ENCODE data around the gene MUC5B.
"Not testable (repeated sequence)": the region's sequence is repeated elsewhere in the genome, so short reads cannot be mapped to it uniquely, and the experiment has no call there.

The MUC5B gene

DNA sequence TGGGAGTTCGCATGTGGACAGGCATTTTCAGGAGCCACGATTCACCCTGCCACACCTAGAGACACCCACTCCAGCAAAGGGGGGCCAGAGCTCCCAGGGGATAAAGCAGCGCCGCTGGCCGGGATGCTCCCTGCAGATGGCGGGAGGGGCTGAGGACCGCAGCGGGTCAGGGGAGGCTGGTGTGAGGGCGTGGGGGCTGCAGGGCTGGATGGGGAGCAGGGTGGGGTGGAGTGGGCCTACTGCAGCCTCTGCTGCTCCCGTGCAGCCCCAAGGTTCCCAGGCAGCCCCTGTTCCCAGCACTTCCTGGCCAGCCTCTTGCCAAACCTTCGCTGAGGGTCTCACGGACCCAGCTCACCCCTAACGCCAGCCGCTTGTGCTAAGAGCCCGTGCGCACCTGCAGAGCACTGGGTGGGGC is 13.0 kb downstream of the MUC5B start:
- FAIRE-seq, result no peak
- DNase-seq (ENCODE audit: insufficient read length, low spot score), result no peak
- no peak for TF ChIP-seq TAF1 (IDR thresholded peaks at IDR 0.05; ENCODE audit: low read depth, low read length)

DNA sequence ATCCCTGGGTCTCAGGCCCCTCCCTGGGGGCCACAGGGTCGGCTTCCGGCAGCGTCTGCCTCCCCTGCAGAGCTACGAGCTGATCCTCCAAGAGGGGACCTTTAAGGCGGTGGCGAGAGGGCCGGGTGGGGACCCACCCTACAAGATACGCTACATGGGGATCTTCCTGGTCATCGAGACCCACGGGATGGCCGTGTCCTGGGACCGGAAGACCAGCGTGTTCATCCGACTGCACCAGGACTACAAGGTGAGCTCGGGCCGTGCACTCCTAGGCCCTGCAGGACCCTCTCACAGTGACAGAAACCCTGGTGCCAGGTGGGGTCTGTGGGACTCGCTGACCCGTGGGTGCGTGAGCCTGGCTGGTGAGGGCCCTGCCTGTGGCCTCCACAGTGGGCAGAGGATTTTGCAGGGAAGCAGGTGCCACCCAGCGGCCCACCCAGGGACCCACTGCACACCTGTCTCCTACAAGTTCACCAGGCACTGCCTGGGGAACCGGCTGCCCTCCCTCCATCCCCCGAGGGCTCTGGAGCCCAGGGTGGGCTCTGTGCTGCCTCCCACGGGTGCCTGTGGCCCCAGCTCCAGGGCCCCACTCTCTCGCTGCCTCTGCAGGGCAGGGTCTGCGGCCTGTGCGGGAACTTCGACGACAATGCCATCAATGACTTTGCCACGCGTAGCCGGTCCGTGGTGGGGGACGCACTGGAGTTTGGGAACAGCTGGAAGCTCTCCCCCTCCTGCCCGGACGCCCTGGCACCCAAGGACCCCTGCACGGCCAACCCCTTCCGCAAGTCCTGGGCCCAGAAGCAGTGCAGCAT is 13.7 kb downstream of the MUC5B start:
- no peak for TF ChIP-seq SPI1 (IDR thresholded peaks at IDR 0.05; ENCODE audit: low read depth, low read length)
- no peak for TF ChIP-seq PAX5 (IDR thresholded peaks at IDR 0.05; ENCODE audit: insufficient read depth, low read length, severe bottlenecking)
- no peak for TF ChIP-seq POU2F2 (IDR thresholded peaks at IDR 0.05; ENCODE audit: low read depth, low read length)
- TF ChIP-seq TAF1 (IDR thresholded peaks at IDR 0.05; ENCODE audit: low read depth, low read length), result no peak
- no peak for TF ChIP-seq POLR2AphosphoS5 (IDR thresholded peaks at IDR 0.05; ENCODE audit: low read depth, low read length)
- TF ChIP-seq POLR2A (IDR thresholded peaks at IDR 0.05; ENCODE audit: low read depth, low read length), result no peak
- DNase-seq (ENCODE audit: insufficient read length, low spot score) (no peak), FAIRE-seq (no peak)

DNA sequence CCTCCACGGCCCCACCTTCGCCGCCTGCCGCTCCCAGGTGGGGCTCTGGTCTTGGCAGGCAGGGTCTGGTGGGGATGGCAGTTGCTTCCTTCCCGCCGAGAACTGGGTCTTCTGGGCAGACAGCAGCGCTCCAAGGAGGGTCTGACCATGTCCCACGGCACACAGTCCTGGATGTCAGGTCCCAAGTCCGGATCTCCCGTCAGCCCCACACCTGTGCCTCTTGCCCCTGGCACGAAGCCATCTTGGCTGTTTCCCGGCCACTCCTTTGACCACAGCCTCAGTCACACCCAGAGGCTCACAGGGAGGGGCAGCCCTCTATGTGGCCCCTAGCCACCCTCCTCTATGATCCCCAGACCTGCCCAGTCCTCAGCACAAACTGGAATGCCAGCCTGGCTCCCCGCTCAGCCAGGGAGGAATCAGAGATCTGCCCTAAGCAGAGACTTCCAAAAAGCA is 14.3 kb downstream of the MUC5B start:
- DNase-seq (ENCODE audit: insufficient read length, low spot score), result no peak
- TF ChIP-seq POU2F2 (IDR thresholded peaks at IDR 0.05; ENCODE audit: low read depth, low read length), result no peak
- TF ChIP-seq SPI1 (IDR thresholded peaks at IDR 0.05; ENCODE audit: low read depth, low read length), result no peak
- no peak for TF ChIP-seq POLR2AphosphoS5 (IDR thresholded peaks at IDR 0.05; ENCODE audit: low read depth, low read length)
- no peak for TF ChIP-seq POLR2A (IDR thresholded peaks at IDR 0.05; ENCODE audit: low read depth, low read length)
- TF ChIP-seq PAX5 (IDR thresholded peaks at IDR 0.05; ENCODE audit: insufficient read depth, low read length, severe bottlenecking), result no peak
- TF ChIP-seq TAF1 (IDR thresholded peaks at IDR 0.05; ENCODE audit: low read depth, low read length), result no peak
- FAIRE-seq, result no peak

DNA sequence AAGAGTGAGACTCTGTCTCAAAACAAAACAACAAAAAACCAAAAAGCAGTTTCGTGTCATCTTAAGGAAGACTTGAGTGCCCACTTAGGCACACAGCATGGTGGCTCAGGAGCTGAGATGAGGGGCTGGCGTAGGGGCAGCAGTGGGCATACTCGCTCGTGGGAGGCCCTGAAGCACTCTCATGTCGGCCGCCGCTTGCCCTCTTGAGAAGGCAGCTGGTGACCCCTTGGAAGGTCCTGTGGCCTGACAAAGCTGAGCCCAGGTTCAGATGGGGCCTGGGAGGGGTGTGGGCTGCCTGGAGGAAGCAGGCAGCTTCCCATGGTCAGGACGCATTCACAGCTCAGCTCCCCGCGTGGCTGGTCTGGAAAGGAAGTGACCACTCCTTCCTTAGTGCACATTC is 15.0 kb downstream of the MUC5B start:
- DNase-seq (ENCODE audit: insufficient read length, low spot score), result no peak
- FAIRE-seq, result no peak
- TF ChIP-seq POU2F2 (IDR thresholded peaks at IDR 0.05; ENCODE audit: low read depth, low read length), result no peak
- no peak for TF ChIP-seq PAX5 (IDR thresholded peaks at IDR 0.05; ENCODE audit: insufficient read depth, low read length, severe bottlenecking)
- TF ChIP-seq SPI1 (IDR thresholded peaks at IDR 0.05; ENCODE audit: low read depth, low read length), result no peak
- no peak for TF ChIP-seq POLR2A (IDR thresholded peaks at IDR 0.05; ENCODE audit: low read depth, low read length)
- no peak for TF ChIP-seq TAF1 (IDR thresholded peaks at IDR 0.05; ENCODE audit: low read depth, low read length)

DNA sequence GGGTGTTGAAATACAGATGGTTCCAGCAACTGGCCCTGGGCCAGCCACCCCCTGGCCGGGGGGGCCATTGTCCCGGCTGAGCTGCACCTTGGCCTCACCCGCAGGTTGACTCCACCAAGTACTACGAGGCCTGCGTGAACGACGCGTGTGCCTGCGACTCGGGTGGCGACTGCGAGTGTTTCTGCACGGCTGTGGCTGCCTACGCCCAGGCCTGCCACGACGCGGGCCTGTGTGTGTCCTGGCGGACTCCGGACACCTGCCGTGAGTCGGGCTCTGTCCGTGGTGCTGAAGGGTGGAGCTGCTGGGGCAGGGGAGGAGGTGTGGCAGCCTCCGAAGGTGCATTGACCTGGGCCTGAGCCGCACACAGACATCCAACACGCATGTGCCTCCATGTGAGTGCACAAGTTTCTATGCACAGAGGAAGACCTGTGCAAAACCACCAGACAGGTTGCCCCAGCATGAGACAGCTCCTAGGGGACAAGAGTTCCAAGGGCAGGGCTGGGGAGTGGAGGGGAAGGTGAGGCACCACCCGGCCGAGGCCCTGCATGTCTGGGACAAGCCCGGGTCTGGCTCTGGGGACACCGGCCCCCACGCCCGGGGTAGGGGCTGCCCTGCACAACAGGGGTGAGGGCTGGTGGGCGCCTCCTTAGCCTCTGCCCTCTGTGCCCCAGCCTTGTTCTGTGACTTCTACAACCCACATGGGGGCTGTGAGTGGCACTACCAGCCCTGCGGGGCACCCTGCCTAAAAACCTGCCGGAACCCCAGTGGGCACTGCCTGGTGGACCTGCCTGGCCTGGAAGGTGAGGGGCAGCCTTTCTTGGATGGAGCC is 16.1 kb downstream of the MUC5B start:
- FAIRE-seq, result no peak
- no peak for DNase-seq (ENCODE audit: insufficient read length, low spot score)
- TF ChIP-seq SPI1 (IDR thresholded peaks at IDR 0.05; ENCODE audit: low read depth, low read length) (no peak), TAF1 (IDR thresholded peaks at IDR 0.05; ENCODE audit: low read depth, low read length) (no peak), POLR2AphosphoS5 (IDR thresholded peaks at IDR 0.05; ENCODE audit: low read depth, low read length) (no peak), PAX5 (IDR thresholded peaks at IDR 0.05; ENCODE audit: insufficient read depth, low read length, severe bottlenecking) (no peak), POLR2A (IDR thresholded peaks at IDR 0.05; ENCODE audit: low read depth, low read length) (no peak), POU2F2 (IDR thresholded peaks at IDR 0.05; ENCODE audit: low read depth, low read length) (no peak)

DNA sequence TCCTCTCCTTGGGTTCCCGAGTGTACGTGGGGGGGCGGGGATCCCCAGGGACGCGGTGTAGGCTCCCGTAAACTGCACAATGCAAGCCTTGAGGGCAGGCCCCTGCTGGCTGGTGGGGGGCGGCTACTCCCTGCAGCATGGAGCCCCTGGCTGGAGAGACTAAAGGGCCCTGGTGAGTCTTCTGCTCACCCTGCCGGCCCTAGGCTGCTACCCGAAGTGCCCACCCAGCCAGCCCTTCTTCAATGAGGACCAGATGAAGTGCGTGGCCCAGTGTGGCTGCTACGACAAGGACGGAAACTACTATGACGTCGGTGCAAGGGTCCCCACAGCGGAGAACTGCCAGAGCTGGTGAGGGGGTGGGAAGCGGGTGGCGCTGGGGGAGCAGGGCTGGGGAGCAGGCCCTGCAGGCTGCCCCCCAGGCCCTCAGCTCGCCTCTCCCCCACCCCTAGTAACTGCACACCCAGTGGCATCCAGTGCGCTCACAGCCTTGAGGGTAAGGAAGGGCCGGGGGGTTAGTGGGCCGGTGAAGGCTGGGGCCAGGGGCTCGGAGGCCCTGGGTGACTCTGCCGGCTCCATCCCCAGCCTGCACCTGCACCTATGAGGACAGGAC is 16.8 kb downstream of the MUC5B start:
- FAIRE-seq (no peak), DNase-seq (ENCODE audit: insufficient read length, low spot score) (no peak)
- no peak for TF ChIP-seq TAF1 (IDR thresholded peaks at IDR 0.05; ENCODE audit: low read depth, low read length)
- no peak for TF ChIP-seq POU2F2 (IDR thresholded peaks at IDR 0.05; ENCODE audit: low read depth, low read length)
- no peak for TF ChIP-seq POLR2AphosphoS5 (IDR thresholded peaks at IDR 0.05; ENCODE audit: low read depth, low read length)
- TF ChIP-seq SPI1 (IDR thresholded peaks at IDR 0.05; ENCODE audit: low read depth, low read length), result no peak
- no peak for TF ChIP-seq POLR2A (IDR thresholded peaks at IDR 0.05; ENCODE audit: low read depth, low read length)
- no peak for TF ChIP-seq PAX5 (IDR thresholded peaks at IDR 0.05; ENCODE audit: insufficient read depth, low read length, severe bottlenecking)

DNA sequence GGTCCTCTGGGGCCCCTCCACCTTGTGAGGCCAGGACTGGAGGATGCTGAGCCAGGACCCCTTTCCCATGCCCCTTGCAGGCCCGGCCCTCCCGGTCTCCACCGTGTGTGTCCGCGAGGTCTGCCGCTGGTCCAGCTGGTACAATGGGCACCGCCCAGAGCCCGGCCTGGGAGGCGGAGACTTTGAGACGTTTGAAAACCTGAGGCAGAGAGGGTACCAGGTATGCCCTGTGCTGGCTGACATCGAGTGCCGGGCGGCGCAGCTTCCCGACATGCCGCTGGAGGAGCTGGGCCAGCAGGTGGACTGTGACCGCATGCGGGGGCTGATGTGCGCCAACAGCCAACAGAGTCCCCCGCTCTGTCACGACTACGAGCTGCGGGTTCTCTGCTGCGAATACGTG is 17.9 kb downstream of the MUC5B start:
- TF ChIP-seq POLR2AphosphoS5 (IDR thresholded peaks at IDR 0.05; ENCODE audit: low read depth, low read length) (no peak), PAX5 (IDR thresholded peaks at IDR 0.05; ENCODE audit: insufficient read depth, low read length, severe bottlenecking) (no peak)
- FAIRE-seq, result no peak
- DNase-seq (ENCODE audit: insufficient read length, low spot score), result no peak

GRCh38 chr11:1241706-1242105 is 18.8 kb downstream of the MUC5B start:
- FAIRE-seq, result no peak
- no peak for TF ChIP-seq POLR2A (IDR thresholded peaks at IDR 0.05; ENCODE audit: low read depth, low read length)
- TF ChIP-seq SPI1 (IDR thresholded peaks at IDR 0.05; ENCODE audit: low read depth, low read length), result no peak
- TF ChIP-seq POLR2AphosphoS5 (IDR thresholded peaks at IDR 0.05; ENCODE audit: low read depth, low read length), result no peak
- TF ChIP-seq TAF1 (IDR thresholded peaks at IDR 0.05; ENCODE audit: low read depth, low read length), result no peak
- TF ChIP-seq POU2F2 (IDR thresholded peaks at IDR 0.05; ENCODE audit: low read depth, low read length), result no peak
- TF ChIP-seq PAX5 (IDR thresholded peaks at IDR 0.05; ENCODE audit: insufficient read depth, low read length, severe bottlenecking), result no peak
- DNase-seq (ENCODE audit: insufficient read length, low spot score), result no peak

DNA sequence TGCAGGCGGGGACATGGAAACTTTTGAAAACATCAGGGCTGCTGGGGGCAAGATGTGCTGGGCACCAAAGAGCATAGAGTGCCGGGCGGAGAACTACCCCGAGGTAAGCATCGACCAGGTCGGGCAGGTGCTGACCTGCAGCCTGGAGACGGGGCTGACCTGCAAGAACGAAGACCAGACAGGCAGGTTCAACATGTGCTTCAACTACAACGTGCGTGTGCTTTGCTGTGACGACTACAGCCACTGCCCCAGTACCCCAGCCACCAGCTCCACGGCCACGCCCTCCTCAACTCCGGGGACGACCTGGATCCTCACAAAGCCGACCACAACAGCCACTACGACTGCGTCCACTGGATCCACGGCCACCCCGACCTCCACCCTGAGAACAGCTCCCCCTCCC is 19.4 kb downstream of the MUC5B start:
- TF ChIP-seq PAX5 (IDR thresholded peaks at IDR 0.05; ENCODE audit: insufficient read depth, low read length, severe bottlenecking), result no peak
- DNase-seq (ENCODE audit: insufficient read length, low spot score) (no peak), FAIRE-seq (no peak)

DNA sequence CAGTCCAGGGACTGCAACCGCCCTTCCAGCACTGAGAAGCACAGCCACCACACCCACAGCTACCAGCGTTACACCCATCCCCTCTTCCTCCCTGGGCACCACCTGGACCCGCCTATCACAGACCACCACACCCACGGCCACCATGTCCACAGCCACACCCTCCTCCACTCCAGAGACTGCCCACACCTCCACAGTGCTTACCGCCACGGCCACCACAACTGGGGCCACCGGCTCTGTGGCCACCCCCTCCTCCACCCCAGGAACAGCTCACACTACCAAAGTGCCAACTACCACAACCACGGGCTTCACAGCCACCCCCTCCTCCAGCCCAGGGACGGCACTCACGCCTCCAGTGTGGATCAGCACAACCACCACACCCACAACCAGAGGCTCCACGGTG is 19.9 kb downstream of the MUC5B start:
- not testable (repeated sequence) for DNase-seq (ENCODE audit: insufficient read length, low spot score); FAIRE-seq

GRCh38 chr11:1243521-1243920 is 20.7 kb downstream of the MUC5B start:
- DNase-seq (ENCODE audit: insufficient read length, low spot score); FAIRE-seq: not testable (repeated sequence)

DNA sequence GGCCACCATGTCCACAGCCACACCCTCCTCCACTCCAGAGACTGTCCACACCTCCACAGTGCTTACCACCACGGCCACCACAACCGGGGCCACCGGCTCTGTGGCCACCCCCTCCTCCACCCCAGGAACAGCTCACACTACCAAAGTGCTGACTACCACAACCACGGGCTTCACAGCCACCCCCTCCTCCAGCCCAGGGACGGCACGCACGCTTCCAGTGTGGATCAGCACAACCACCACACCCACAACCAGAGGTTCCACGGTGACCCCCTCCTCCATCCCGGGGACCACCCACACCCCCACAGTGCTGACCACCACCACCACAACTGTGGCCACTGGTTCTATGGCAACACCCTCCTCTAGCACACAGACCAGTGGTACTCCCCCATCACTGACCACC is 21.7 kb downstream of the MUC5B start:
- not testable (repeated sequence) for FAIRE-seq; DNase-seq (ENCODE audit: insufficient read length, low spot score)

DNA sequence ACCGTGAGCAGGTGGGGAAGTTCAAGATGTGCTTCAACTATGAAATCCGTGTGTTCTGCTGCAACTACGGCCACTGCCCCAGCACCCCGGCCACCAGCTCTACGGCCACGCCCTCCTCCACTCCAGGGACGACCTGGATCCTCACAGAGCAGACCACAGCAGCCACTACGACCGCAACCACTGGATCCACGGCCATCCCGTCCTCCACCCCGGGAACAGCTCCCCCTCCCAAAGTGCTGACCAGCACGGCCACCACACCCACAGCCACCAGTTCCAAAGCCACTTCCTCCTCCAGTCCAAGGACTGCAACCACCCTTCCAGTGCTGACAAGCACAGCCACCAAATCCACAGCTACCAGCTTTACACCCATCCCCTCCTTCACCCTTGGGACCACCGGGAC is 22.9 kb downstream of the MUC5B start:
- DNase-seq (ENCODE audit: insufficient read length, low spot score); FAIRE-seq: not testable (repeated sequence)

GRCh38 chr11:1246301-1246700 is 23.4 kb downstream of the MUC5B start:
- DNase-seq (ENCODE audit: insufficient read length, low spot score), result not testable (repeated sequence)

GRCh38 chr11:1247026-1247425 is 24.2 kb downstream of the MUC5B start:
- not testable (repeated sequence) for DNase-seq (ENCODE audit: insufficient read length, low spot score); FAIRE-seq

More at GRCh38 chr11:1246301-1246700, 23.4 kb downstream of the MUC5B start:
- FAIRE-seq, result not testable (repeated sequence)
